Measurements from ENCODE around the gene ATP9A.

DNA sequence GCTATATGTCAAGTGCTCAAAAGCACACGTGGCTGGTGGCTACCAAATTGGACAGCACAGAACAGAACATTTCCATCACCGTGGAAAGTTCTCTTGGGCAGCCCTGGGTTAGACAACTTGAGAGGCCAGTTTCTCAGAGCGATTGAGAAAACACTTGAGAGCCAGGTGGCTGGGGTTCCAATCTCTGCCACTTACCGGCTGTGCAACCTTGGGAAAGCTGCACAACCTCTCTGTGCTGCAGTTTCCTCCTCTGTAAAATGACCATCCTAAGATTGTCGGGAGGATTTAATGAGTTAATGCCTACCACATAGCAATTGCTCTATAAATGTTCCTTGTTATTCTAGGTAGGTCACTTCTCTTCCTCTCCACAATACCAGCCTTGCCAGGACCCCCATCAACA is 200.6 kb downstream of the ATP9A start:
- TF ChIP-seq, protein P1, sequence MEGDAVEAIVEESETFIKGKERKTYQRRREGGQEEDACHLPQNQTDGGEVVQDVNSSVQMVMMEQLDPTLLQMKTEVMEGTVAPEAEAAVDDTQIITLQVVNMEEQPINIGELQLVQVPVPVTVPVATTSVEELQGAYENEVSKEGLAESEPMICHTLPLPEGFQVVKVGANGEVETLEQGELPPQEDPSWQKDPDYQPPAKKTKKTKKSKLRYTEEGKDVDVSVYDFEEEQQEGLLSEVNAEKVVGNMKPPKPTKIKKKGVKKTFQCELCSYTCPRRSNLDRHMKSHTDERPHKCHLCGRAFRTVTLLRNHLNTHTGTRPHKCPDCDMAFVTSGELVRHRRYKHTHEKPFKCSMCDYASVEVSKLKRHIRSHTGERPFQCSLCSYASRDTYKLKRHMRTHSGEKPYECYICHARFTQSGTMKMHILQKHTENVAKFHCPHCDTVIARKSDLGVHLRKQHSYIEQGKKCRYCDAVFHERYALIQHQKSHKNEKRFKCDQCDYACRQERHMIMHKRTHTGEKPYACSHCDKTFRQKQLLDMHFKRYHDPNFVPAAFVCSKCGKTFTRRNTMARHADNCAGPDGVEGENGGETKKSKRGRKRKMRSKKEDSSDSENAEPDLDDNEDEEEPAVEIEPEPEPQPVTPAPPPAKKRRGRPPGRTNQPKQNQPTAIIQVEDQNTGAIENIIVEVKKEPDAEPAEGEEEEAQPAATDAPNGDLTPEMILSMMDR (IDR thresholded peaks at IDR 0.05) = no peak
- TF ChIP-seq POLR2A (IDR thresholded peaks at IDR 0.05) = no peak

All from body of pancreas (tissue), 4 donors.